ENCODE data around the gene PRKN. TPM values are rescaled to one million over a fixed set of nuclear protein-coding genes. Genes with fewer than 3 reads are reported as not detected.

The PRKN gene
- total RNA-seq, 1 experiment from 2014 or later, result 0.34 TPM

DNA sequence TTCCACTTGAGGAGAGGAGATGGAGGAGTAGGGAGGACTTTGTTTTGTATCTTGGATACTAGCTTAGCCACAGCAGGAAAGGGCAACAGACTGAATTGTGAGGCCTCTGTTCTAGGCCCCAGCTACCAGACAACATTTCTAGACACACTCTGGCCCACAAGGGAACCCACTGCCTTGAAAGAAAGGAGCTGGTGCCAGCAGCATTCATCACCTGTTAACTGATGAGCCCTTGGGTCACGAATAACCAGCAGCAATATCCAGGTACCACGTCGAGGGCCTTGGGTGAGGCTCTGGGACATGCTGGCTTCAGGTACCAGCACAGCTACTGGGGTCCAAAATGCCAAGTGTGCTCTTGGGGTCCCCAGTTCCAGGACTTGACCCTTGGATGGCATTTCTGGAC lies 165.5 kb downstream of the PRKN start:
- no TSS peak for BruUV-seq (replicated peaks)
- POLR2A ChIA-PET, result no interaction called here
- Histone ChIP-seq H3K36me3 (ENCODE audit: control insufficient read depth, insufficient read depth, low read length) (no peaks in the 10 kb centered on the region), H3K27me3 (replicated peaks; ENCODE audit: control insufficient read depth, insufficient read depth, low read length) (no peaks in the 10 kb centered on the region), H3K9me3 (no peaks in the 10 kb centered on the region), H3K4me1 (no peaks in the 10 kb centered on the region), H3K4me3 (ENCODE audit: low read depth, low read length) (no peak overlapping the region)
- Mint-ChIP-seq H3K4me1 (ENCODE audit: low read depth, unreplicated experiment) (no peaks in the 10 kb centered on the region), H3K27me3 (ENCODE audit: insufficient read depth, unreplicated experiment) (no peaks in the 10 kb centered on the region), H3K27ac (ENCODE audit: unreplicated experiment) (no peak overlapping the region), H3K36me3 (ENCODE audit: insufficient read depth, unreplicated experiment) (no peaks in the 10 kb centered on the region), H3K4me3 (ENCODE audit: unreplicated experiment) (no peak overlapping the region), H3K9me3 (ENCODE audit: unreplicated experiment) (peaks cover 19% of the 10 kb centered on the region)
- intact Hi-C loops (cut with micrococcal nuclease; ENCODE audit: unreplicated experiment), result no loop called here
- TF ChIP-seq, protein P1, sequence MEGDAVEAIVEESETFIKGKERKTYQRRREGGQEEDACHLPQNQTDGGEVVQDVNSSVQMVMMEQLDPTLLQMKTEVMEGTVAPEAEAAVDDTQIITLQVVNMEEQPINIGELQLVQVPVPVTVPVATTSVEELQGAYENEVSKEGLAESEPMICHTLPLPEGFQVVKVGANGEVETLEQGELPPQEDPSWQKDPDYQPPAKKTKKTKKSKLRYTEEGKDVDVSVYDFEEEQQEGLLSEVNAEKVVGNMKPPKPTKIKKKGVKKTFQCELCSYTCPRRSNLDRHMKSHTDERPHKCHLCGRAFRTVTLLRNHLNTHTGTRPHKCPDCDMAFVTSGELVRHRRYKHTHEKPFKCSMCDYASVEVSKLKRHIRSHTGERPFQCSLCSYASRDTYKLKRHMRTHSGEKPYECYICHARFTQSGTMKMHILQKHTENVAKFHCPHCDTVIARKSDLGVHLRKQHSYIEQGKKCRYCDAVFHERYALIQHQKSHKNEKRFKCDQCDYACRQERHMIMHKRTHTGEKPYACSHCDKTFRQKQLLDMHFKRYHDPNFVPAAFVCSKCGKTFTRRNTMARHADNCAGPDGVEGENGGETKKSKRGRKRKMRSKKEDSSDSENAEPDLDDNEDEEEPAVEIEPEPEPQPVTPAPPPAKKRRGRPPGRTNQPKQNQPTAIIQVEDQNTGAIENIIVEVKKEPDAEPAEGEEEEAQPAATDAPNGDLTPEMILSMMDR (IDR thresholded peaks at IDR 0.05; ENCODE audit: insufficient read depth in 1 of 2, low read depth in 1 of 2, low read length in 1 of 2, severe bottlenecking in 1 of 2, unreplicated experiment in 1 of 2), result no peak
- no peak for DNase-seq
- CTCF ChIA-PET, result no interaction called here

DNA sequence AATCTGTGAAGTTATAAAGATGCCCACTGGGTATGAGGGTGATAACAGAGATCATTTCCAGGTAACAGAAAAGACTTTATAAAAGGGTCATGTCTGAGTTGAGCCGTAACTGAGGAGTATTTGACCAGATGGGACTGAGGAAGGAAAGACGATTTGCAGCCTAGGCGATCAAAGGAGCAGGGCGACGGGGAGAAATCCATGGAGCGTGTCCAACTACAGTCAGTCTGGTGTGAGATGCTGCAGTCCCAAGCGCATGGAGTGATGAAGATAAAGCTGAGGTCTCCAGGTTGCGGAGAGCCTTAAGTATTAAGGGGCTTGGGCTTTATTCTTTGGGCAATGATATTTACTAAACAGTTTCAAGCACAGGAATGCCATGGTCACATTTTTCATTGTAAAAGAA lies 166.7 kb downstream of the PRKN start:
- no peak overlapping the region for H3K4me3 ChIP-seq (ENCODE audit: low read depth, low read length)
- intact Hi-C loops (cut with micrococcal nuclease; ENCODE audit: unreplicated experiment), result no loop called here
- Mint-ChIP-seq H3K27me3 (ENCODE audit: insufficient read depth, unreplicated experiment) (no peaks in the 10 kb centered on the region), H3K9me3 (ENCODE audit: unreplicated experiment) (peaks cover 13% of the 10 kb centered on the region), H3K27ac (ENCODE audit: unreplicated experiment) (no peak overlapping the region), H3K4me3 (ENCODE audit: unreplicated experiment) (no peak overlapping the region), H3K36me3 (ENCODE audit: insufficient read depth, unreplicated experiment) (no peaks in the 10 kb centered on the region), H3K4me1 (ENCODE audit: low read depth, unreplicated experiment) (no peaks in the 10 kb centered on the region)
- ChIA-PET CTCF (no interaction called here), POLR2A (no interaction called here)
- no peaks in the 10 kb centered on the region for H3K9me3 ChIP-seq
- BruUV-seq (replicated peaks), result no TSS peak
- TF ChIP-seq, protein P1 (IDR thresholded peaks at IDR 0.05; ENCODE audit: insufficient read depth in 1 of 2, low read depth in 1 of 2, low read length in 1 of 2, severe bottlenecking in 1 of 2, unreplicated experiment in 1 of 2), result no peak
- H3K27me3 ChIP-seq (replicated peaks; ENCODE audit: control insufficient read depth, insufficient read depth, low read length), result no peaks in the 10 kb centered on the region
- no peaks in the 10 kb centered on the region for H3K4me1 ChIP-seq
- no peak for DNase-seq
- no peaks in the 10 kb centered on the region for H3K36me3 ChIP-seq (ENCODE audit: control insufficient read depth, insufficient read depth, low read length)

DNA sequence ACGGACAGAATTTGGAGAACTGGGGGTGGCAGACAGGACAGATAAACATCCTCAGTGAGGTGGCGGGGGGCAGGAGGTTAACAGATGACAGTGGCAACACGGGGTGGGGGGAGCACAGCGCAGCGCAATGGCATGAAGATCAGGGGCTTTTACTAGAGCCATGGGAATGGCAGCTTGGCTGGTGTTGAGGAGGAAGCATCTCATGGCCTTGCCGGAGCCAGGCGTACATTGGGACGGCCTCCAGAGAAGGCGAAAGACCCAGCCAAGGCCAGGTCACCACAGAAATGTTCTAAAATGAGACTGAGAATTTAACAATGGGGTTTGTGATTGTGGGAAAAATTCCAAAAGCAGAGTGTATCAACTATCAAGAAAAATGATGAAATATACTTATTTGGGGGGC lies 173.0 kb downstream of the PRKN start:
- BruUV-seq (replicated peaks), result no TSS peak
- no peak for DNase-seq
- TF ChIP-seq, protein P1 (IDR thresholded peaks at IDR 0.05; ENCODE audit: insufficient read depth in 1 of 2, low read depth in 1 of 2, low read length in 1 of 2, severe bottlenecking in 1 of 2, unreplicated experiment in 1 of 2), result no peak
- Histone ChIP-seq H3K4me1 (no peaks in the 10 kb centered on the region), H3K9me3 (no peaks in the 10 kb centered on the region), H3K27me3 (replicated peaks; ENCODE audit: control insufficient read depth, insufficient read depth, low read length) (no peaks in the 10 kb centered on the region), H3K4me3 (ENCODE audit: low read depth, low read length) (no peak overlapping the region), H3K36me3 (ENCODE audit: control insufficient read depth, insufficient read depth, low read length) (no peaks in the 10 kb centered on the region)
- CTCF ChIA-PET, result no interaction called here
- intact Hi-C loops (cut with micrococcal nuclease; ENCODE audit: unreplicated experiment), result no loop called here
- H3K4me1 Mint-ChIP-seq (ENCODE audit: low read depth, unreplicated experiment), result no peaks in the 10 kb centered on the region
- no peak overlapping the region for H3K27ac Mint-ChIP-seq (ENCODE audit: unreplicated experiment)
- no peaks in the 10 kb centered on the region for H3K36me3 Mint-ChIP-seq (ENCODE audit: insufficient read depth, unreplicated experiment)
- H3K27me3 Mint-ChIP-seq (ENCODE audit: insufficient read depth, unreplicated experiment), result peaks cover 6% of the 10 kb centered on the region
- POLR2A ChIA-PET, result no interaction called here
- no peak overlapping the region for H3K4me3 Mint-ChIP-seq (ENCODE audit: unreplicated experiment)
- no peaks in the 10 kb centered on the region for H3K9me3 Mint-ChIP-seq (ENCODE audit: unreplicated experiment)
